Colon (tissue), 2 donors: Measurements from ENCODE around the gene CHAC2.
"Not testable (repeated sequence)": the region's sequence is repeated elsewhere in the genome, so short reads cannot be mapped to it uniquely, and the experiment has no call there.

Source experiments
- FAIRE-seq: peaks from 2 replicates; lab custom pipeline; 2012; peaks lifted over from hg19 to GRCh38; lab: Jason Lieb, UNC
- donor health status: control.
- donor health status: control.

The CHAC2 gene

DNA sequence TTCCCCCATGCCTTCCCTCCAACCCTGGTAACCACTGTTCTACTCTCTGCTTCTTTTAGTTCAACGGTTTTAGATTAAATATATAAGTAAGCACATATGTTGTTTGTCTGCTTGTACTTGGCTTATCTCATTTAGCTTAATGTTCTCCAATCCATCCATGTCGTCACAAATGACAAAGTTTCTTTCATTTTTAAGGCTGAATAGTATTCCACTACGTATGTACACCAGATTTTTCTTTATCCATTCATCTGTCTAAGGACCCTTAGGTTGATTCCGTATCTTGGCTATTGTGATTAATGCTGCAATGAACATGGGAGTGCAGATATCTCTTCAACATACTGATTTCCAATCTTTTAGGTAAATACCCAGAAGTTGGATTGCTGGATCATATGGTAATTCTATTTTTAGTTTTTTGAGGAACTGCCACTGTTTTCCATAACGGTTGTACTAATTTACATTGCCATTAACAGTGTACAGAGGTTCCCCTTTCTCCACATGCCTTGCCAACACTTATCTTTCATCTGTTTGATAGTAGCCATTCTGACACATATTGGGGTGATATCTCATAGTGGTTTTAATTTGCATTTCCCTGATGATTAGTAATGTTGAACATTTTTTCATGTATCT, 11.0 kb downstream of the CHAC2 start:
- no peak for FAIRE-seq

- no peak for FAIRE-seq
These were observed 12.5 kb downstream of the CHAC2 start for GRCh38 chr2:53780056-53780455.

GRCh38 chr2:53782676-53783075, 15.1 kb downstream of the CHAC2 start:
- no peak for FAIRE-seq

DNA sequence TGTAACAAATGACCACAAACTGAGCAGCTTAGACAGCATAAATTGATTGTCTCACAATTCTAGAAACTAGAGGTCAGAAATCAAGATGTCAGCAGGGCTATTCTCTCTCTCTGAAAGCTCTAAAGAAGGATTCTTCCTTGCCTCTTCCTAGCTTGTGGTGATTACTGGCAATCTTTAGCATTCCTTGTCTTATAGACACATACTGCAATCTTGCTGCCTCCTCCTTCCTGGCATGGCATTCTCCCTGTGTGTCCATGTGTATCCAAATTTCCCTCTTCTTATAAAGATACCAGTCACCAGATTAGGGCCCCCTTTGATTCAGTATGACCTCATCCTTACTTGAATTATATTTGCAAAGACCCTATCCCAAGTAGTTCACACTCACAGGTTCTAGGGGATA, 16.8 kb downstream of the CHAC2 start:
- no peak for FAIRE-seq

- no peak for FAIRE-seq
These were observed 17.8 kb downstream of the CHAC2 start for GRCh38 chr2:53785366-53785765.

DNA sequence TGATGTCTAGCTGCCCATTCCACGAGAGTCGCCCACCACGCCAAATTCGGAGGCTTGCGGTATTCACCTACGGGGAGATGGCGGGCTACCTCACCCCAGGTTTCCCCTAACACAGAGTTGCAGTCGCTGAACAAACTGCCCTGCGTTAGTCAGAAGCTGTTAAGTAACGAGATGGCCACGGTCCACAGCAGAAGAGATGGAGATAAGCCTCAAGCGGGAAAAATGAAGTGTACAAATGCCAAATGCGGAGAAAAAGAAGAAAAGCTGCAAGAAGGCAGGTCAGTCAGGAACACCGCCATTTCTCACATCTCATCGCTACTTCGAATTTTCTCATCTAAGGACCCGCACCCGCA, 18.7 kb downstream of the CHAC2 start:
- FAIRE-seq, result no peak

DNA sequence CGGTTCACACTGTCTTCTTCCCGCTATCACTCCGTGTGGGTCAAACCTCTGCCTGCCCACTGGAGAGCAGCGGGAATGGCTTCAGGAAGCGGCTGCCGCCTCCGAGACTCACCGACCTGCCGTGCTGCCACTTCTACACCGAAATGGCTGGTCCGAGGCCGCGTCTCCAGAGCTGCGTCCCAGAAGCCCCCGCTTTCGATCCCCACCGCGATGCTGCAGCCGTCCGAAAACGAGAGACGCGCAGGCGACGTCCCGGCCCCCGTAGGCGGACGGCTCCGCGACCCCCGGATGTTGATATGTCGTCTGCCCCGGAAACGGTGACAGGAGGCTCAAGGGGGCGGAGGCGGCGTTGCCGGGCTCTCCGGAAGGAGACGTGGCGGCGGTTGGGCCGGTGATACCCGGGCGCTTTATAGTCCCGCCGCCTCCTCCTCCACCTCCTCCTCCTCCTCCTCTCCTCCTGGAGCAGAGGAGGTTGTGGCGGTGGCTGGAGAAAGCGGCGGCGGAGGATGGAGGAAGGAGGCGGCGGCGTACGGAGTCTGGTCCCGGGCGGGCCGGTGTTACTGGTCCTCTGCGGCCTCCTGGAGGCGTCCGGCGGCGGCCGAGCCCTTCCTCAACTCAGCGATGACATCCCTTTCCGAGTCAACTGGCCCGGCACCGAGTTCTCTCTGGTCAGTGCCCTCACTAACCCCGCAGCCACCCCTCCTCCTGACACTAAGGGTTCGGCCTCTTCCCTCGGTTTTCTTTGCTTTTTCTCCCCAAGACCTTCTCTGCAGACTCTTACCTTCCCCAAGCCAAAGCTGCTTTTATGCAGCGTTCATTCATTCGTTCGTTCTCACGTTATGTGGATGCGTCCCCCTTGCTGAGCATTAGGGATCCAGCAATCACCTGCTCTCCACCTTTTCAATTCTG, 19.4 kb downstream of the CHAC2 start, which contains the start of the genes ASB3 and ERLEC1:
Gene ASB3, minus strand, starts transcription at position 249 of the 909 bp plus-strand sequence. CDS start 21,381 bp downstream, outside the sequence.
Gene ERLEC1, plus strand, starts transcription at position 340 of the 909 bp plus-strand sequence. Its CDS starts 167 bp downstream, at position 507.
- no peak for FAIRE-seq

DNA sequence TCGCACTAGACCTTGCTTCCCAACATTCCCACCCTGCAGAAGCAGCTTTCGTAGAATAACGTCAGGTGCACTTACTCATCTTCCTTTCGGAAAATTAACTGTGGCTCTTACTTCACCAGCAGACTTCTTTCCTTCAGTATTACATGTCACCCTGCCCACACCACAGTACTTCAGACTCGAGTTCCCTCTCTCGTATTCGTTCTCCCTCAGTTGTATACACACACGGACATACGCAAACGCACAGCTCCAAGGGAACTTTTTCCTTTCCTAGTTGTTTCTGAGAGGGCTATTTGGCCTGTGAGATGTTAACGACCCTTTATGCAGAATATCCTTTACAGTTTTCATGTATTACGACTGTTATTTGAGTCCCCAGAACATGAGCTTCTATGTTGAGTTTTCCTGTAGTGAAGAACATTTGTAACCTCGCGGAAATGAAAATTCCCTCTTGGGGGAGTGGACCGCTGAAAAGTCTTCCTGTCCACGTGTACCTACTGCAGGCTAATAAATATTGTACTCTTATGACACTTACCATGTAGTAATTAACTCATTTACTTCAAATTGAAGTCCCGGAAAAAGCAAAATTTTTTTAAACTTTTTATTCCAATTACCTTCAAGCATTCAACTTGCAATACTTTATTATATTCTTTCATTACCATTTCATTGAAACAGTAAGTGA, 20.1 kb downstream of the CHAC2 start:
- no peak for FAIRE-seq

DNA sequence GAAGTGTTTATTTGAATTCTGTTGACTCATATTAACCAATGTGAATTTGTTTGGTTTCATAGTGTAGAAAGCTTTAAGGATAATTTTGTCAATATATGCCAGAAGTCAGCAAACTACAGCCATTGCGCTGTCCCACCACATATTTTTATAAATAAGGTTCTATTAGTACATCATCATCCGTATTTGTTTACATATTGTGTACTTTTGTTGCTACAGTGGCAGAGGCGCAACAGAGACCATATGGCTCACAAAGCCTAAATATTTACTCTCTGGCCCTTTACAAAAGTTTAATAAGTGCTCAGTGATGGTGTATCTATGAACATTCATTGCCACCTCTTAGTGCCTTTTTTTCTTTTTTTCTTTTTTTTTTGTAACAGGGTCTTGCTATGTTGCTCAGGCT, 25.7 kb downstream of the CHAC2 start:
- FAIRE-seq, result no peak

- no peak for FAIRE-seq
These were observed 26.2 kb downstream of the CHAC2 start for GRCh38 chr2:53793821-53794220.

DNA sequence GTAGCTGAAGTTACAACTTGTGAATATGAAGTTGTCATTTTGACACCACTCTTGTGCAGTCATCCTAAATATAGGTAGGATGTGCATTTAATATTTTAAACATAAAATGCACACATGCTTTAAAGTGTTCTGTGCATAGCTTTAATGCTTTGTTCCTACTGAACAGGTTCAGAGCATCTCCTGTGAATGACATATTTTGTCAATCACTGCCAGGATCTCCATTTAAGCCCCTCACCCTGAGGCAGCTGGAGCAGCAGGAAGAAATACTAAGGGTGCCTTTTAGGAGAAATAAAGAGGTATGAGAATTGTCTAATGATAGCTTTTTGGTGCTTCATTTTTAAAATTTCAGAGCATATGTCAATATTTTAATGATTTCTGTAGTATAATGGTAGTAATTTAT, 33.9 kb downstream of the CHAC2 start:
- FAIRE-seq, result no peak

- no peak for FAIRE-seq
These were observed 35.1 kb downstream of the CHAC2 start for GRCh38 chr2:53802617-53803151.

GRCh38 chr2:53811601-53812000, 44.0 kb downstream of the CHAC2 start:
- no peak for FAIRE-seq

DNA sequence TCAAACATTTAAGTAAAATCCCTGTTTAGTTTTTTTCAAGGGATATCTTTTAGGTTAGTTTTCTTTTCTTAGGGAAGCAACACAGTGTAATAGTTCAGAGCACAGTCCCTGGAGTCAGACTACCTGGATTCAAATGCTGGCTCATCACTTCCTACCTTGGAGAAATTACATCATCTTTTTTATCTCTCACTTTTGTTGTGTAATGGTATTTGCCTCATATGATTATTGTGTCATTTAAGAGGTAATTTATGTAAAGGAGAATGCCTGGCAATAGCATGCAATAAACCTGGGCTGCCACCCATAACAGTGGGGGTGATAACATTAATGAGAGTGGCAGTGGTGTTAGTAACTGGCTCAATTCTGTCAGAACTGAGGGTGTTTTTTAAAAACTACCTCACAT, 45.5 kb downstream of the CHAC2 start:
- FAIRE-seq, result no peak

DNA sequence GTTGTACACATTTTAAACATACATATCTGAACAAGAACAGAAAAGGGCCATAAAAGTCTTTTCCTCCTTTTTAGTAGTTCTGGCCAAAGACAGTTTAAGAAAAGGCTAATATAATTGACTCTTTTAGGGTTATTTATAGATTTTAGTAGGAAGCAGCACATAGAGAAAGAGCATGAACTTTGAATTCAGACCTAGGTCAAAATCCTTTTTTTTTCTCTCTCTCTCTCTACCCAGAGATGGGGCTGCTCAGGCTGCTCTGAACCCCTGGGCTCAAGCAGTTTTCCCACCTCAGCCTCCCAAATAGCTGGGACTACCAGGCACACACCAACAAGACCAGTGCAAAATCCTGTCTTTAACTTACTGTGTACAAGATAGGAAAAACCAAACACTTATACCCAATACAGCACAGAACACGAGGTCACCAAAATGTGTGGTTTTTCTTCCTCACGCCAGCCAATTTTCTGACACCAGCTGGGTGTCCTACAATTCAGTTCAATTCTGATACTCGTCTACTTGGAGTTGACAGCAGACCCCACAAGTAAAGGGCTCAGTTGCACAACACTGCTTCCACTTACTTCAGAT, 51.3 kb downstream of the CHAC2 start:
- FAIRE-seq, result no peak

- no peak for FAIRE-seq
These were observed 52.0 kb downstream of the CHAC2 start for GRCh38 chr2:53819634-53820033.

GRCh38 chr2:53820048-53820447, 52.4 kb downstream of the CHAC2 start:
- FAIRE-seq, result no peak

- FAIRE-seq, result no peak
These were observed 53.1 kb downstream of the CHAC2 start for GRCh38 chr2:53820711-53821110.

- FAIRE-seq, result no peak
These were observed 54.2 kb downstream of the CHAC2 start for GRCh38 chr2:53821810-53822209.

GRCh38 chr2:53823639-53824038, 56.0 kb downstream of the CHAC2 start:
- not testable (repeated sequence) for FAIRE-seq
